ENCODE measurements around the gene CAPRIN2.

DNA sequence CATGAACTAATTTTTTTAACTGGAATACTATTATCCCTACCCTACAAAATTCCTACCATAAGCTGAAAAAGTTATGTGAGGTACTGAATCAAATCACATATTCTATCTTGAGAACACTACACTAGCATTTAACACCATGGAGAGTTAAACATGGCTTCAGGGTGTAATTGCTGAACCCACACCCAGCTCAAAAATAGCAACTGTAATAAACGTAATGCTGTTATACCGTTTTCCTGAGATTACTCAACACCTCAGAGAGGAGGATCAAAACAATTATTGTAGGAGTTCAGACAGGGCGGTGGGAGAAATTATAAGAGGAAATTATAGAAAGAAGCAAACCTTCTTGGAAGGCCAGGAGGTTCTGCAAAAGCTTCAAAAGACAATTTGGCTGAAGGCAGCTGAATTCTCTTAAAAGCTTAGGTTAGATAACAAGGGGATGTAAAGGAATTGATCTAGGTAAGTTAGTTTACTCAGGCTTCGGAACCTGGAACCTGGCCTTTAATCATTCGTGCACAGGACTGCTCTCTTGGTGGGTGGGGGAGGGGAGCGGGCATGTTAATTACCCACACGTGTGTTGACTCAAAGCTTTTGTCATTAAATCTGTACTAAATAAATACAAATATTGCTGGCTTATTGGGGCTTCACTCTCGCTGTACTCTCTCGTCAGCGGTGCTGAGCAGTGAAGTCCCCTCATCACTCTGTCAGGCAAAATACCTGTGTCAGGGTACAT lies 47.0 kb downstream of the CAPRIN2 start:
- TF ChIP-seq POLR2A (IDR thresholded peaks at IDR 0.05): no peak
- no peak for TF ChIP-seq CTCF (IDR thresholded peaks at IDR 0.05)
- no peak for TF ChIP-seq EP300 (IDR thresholded peaks at IDR 0.05)

Data from tibial nerve (tissue), 4 donors.